Stimulated activated CD8-positive, alpha-beta memory T cell treated with anti-CD3 and anti-CD28 coated beads, Interleukin-12 subunit alpha, Interleukin-12 subunit beta, amount 100 ng/mL, for 4 hours (primary cell): ENCODE data around the gene ASB13.
A peak's percentile ranks its signal among the peaks of the same experiment; 100 is the strongest.

Experiments
- DNase-seq: peaks from one replicate; pipeline ENCODE4 v3.0.0-alpha.2; 2020; ENCODE audit warnings: low read depth

Gene ASB13

GRCh38 chr10:5647507-5648240, 18.7 kb downstream of the ASB13 start:
- DNase-seq = no peak

GRCh38 chr10:5645944-5646617, 20.3 kb downstream of the ASB13 start:
- DNase-seq = no peak

GRCh38 chr10:5645375-5645774, 21.0 kb downstream of the ASB13 start:
- DNase-seq = no peak

GRCh38 chr10:5644930-5645329, 21.5 kb downstream of the ASB13 start:
- DNase-seq = no peak

- DNase-seq = no peak
Observed at GRCh38 chr10:5643346-5644067, 22.9 kb downstream of the ASB13 start.

- no peak for DNase-seq
Observed at GRCh38 chr10:5641501-5641900, 24.9 kb downstream of the ASB13 start.

GRCh38 chr10:5640501-5640900, 25.9 kb downstream of the ASB13 start:
- DNase-seq = no peak

GRCh38 chr10:5640036-5640435, 26.4 kb downstream of the ASB13 start:
- no peak for DNase-seq

GRCh38 chr10:5639066-5639465, 27.3 kb downstream of the ASB13 start:
- no peak for DNase-seq

- no peak for DNase-seq
Observed at GRCh38 chr10:5638494-5638893, 27.9 kb downstream of the ASB13 start.

- no peak for DNase-seq
Observed at GRCh38 chr10:5634918-5635317, 31.5 kb downstream of the ASB13 start.

- DNase-seq = no peak
Observed at GRCh38 chr10:5633166-5633749, 33.1 kb downstream of the ASB13 start.

GRCh38 chr10:5632446-5632845, 33.9 kb downstream of the ASB13 start:
- DNase-seq = no peak

- no peak for DNase-seq
Observed at GRCh38 chr10:5631936-5632335, 34.5 kb downstream of the ASB13 start.

GRCh38 chr10:5630112-5630436, 36.3 kb downstream of the ASB13 start:
- DNase-seq = no peak

GRCh38 chr10:5629303-5630111, 36.9 kb downstream of the ASB13 start:
- peak; percentile 58 for DNase-seq

- DNase-seq = no peak
Observed at GRCh38 chr10:5628451-5629302, 37.7 kb downstream of the ASB13 start.

- no peak for DNase-seq
Observed at GRCh38 chr10:5627486-5628044, 38.8 kb downstream of the ASB13 start.

- DNase-seq = no peak
Observed at GRCh38 chr10:5625992-5626777, 40.2 kb downstream of the ASB13 start.

- no peak for DNase-seq
Observed at GRCh38 chr10:5624701-5625100, 41.7 kb downstream of the ASB13 start.
